Caco-2 (cell line): ENCODE measurements around the gene AAMDC. TPM values are rescaled to one million over a fixed set of nuclear protein-coding genes. Genes with fewer than 3 reads are reported as not detected.
"Not testable (repeated sequence)": the region's sequence is repeated elsewhere in the genome, so short reads cannot be mapped to it uniquely, and the experiment has no call there.

ENCODE experiments used
- BruUV-seq: library from RNA; stranded (reverse); fragments of 400-500 nt; replicated peaks from 2 replicates; lab custom pipeline; 2021; lab: Mats Ljungman, UMichigan
- CTCF ChIA-PET: fragments of 300-600 bp; sonication (Branson Sonifier 250); formaldehyde crosslinking; loops from one replicate; lab custom pipeline; 2022; ENCODE audit warnings: antibody characterized with exemption; lab: Charles Lee
- POLR2A ChIA-PET: fragments of 300-600 bp; sonication (Branson Sonifier 250); formaldehyde crosslinking; loops from one replicate; lab custom pipeline; 2022; ENCODE audit warnings: antibody characterized with exemption; lab: Charles Lee
- DNase-seq, 2 experiments: peaks; one replicate each; pipeline versions ENCODE4 v3.0.0 to v3.0.0-alpha.2; 2020 to 2022
- H3K27me3 ChIP-seq: replicated peaks from 2 replicates; pipeline ENCODE4 v1.6.0; 2011; ENCODE audit warnings: low read length; ENCODE audit not compliant: control insufficient read depth, insufficient read depth
- H3K36me3 ChIP-seq: 2 replicates; pipeline ENCODE4 v1.5.1; 2011; ENCODE audit warnings: low read length; ENCODE audit not compliant: control insufficient read depth, insufficient read depth
- H3K4me1 ChIP-seq: fragments of 250-450 bp; sonication (Bioruptor Pico); 2 replicates; pipeline ENCODE4 v1.5.1; 2020; ENCODE audit warnings: mild to moderate bottlenecking
- H3K4me3 ChIP-seq: 2 replicates; pipeline ENCODE4 v1.5.1; 2011; ENCODE audit warnings: low read depth, mild to moderate bottlenecking, control low read depth, low read length
- H3K9me3 ChIP-seq: fragments of 250-450 bp; sonication (Bioruptor Pico); 2 replicates; pipeline ENCODE4 v1.5.1; 2020; ENCODE audit warnings: mild to moderate bottlenecking, moderate library complexity
- H3K27ac Mint-ChIP-seq: one replicate; pipeline ENCODE4 v1.8.0; 2022; ENCODE audit warnings: mixed read lengths; ENCODE audit not compliant: unreplicated experiment
- H3K27me3 Mint-ChIP-seq: one replicate; pipeline ENCODE4 v1.8.0; 2022; ENCODE audit warnings: mixed read lengths; ENCODE audit not compliant: insufficient read depth, unreplicated experiment
- H3K36me3 Mint-ChIP-seq: one replicate; pipeline ENCODE4 v1.8.0; 2022; ENCODE audit warnings: mild to moderate bottlenecking, mixed read lengths; ENCODE audit not compliant: insufficient read depth, unreplicated experiment
- H3K4me1 Mint-ChIP-seq: one replicate; pipeline ENCODE4 v1.8.0; 2022; ENCODE audit warnings: low read depth, mixed read lengths; ENCODE audit not compliant: unreplicated experiment
- H3K4me3 Mint-ChIP-seq: one replicate; pipeline ENCODE4 v1.8.0; 2022; ENCODE audit warnings: mild to moderate bottlenecking, moderate library complexity, mixed read lengths; ENCODE audit not compliant: unreplicated experiment
- H3K9me3 Mint-ChIP-seq: one replicate; pipeline ENCODE4 v1.8.0; 2022; ENCODE audit warnings: mixed read lengths; ENCODE audit not compliant: unreplicated experiment
- CTCF ChIP-seq, 2 experiments: fragments of 200-600 bp in 1 of 2; IDR thresholded peaks; 1 replicate in 1 of 2; 2 replicates in 1 of 2; pipeline versions ENCODE4 v1.5.1 to v1.8.0; 2011 to 2022; ENCODE audit warnings: antibody characterized with exemption in 1 of 2, control low read depth in 1 of 2, inconsistent platforms in 1 of 2, low read depth in 1 of 2, low read length in 1 of 2, mild to moderate bottlenecking in 1 of 2, moderate library complexity in 1 of 2; ENCODE audit not compliant: insufficient read depth in 1 of 2, severe bottlenecking in 1 of 2, unreplicated experiment in 1 of 2
- intact Hi-C: fragments of 100-400 bp; cut with micrococcal nuclease; formaldehyde crosslinking; loops from one replicate; pipeline ENCODE4 v1.10.0; 2022; ENCODE audit not compliant: unreplicated experiment
- total RNA-seq: library from RNA; stranded (reverse); gene quantifications from 2 replicates; pipeline ENCODE4 v1.2.3, GENCODE V29; 2022

Gene AAMDC
- total RNA-seq, 1 experiment from 2014 or later = 89.7 TPM

- H3K4me1 ChIP-seq = no peaks in the 10 kb centered on the region
- Mint-ChIP-seq H3K27ac (no peak overlapping the region), H3K36me3 (peaks cover 67% of the 10 kb centered on the region), H3K27me3 (no peaks in the 10 kb centered on the region), H3K4me3 (no peak overlapping the region), H3K9me3 (peaks cover 29% of the 10 kb centered on the region), H3K4me1 (no peaks in the 10 kb centered on the region)
- peaks cover 12% of the 10 kb centered on the region for H3K36me3 ChIP-seq
- no peaks in the 10 kb centered on the region for H3K27me3 ChIP-seq
- H3K9me3 ChIP-seq = peaks cover 27% of the 10 kb centered on the region
- ChIA-PET POLR2A (no interaction called here), CTCF (no interaction called here)
- BruUV-seq = no TSS peak
- peak in 1 of 2 experiments; percentile 45 for DNase-seq
- H3K4me3 ChIP-seq = no peak overlapping the region
- intact Hi-C loops = no loop called here
- TF ChIP-seq CTCF (IDR thresholded peaks at IDR 0.05; ENCODE audit: insufficient read depth in 1 of 2, low read depth in 1 of 2, low read length in 1 of 2, severe bottlenecking in 1 of 2, unreplicated experiment in 1 of 2) = no peak
Observed at GRCh38 chr11:77854838-77855237, 33.9 kb downstream of the AAMDC start.

- H3K27ac Mint-ChIP-seq, H3K4me3 ChIP-seq, H3K27me3 Mint-ChIP-seq, H3K4me1 ChIP-seq, BruUV-seq, intact Hi-C loops, POLR2A ChIA-PET, H3K4me1 Mint-ChIP-seq, H3K27me3 ChIP-seq, H3K4me3 Mint-ChIP-seq, DNase-seq: not testable (repeated sequence)
- Histone ChIP-seq H3K9me3 (peaks cover 27% of the 10 kb centered on the region), H3K36me3 (peaks cover 12% of the 10 kb centered on the region)
- H3K36me3 Mint-ChIP-seq = peaks cover 49% of the 10 kb centered on the region
- peaks cover 26% of the 10 kb centered on the region for H3K9me3 Mint-ChIP-seq
- CTCF ChIA-PET = interaction anchor here (0.6 kb wide), 1 partner anchor 281 kb away, joined by 7 read pairs; the partner anchor contains the start of gene ALG8
Observed at GRCh38 chr11:77857906-77858457, 37.0 kb downstream of the AAMDC start.

- H3K4me1 Mint-ChIP-seq, POLR2A ChIA-PET, H3K27me3 Mint-ChIP-seq, H3K27me3 ChIP-seq, BruUV-seq, H3K36me3 ChIP-seq, H3K4me3 ChIP-seq, H3K4me1 ChIP-seq, H3K9me3 ChIP-seq, intact Hi-C loops, H3K4me3 Mint-ChIP-seq, DNase-seq, H3K27ac Mint-ChIP-seq, CTCF ChIA-PET: not testable (repeated sequence)
- H3K9me3 Mint-ChIP-seq = peaks cover 12% of the 10 kb centered on the region
- H3K36me3 Mint-ChIP-seq = peaks cover 22% of the 10 kb centered on the region
Observed at GRCh38 chr11:77861444-77861843, 40.5 kb downstream of the AAMDC start.

GRCh38 chr11:77865805-77866204 lies 44.9 kb downstream of the AAMDC start:
- Histone ChIP-seq H3K9me3 (no peaks in the 10 kb centered on the region), H3K27me3 (no peaks in the 10 kb centered on the region), H3K36me3 (peaks cover 1% of the 10 kb centered on the region; the same call in 1 of the 2 replicates), H3K4me1 (no peaks in the 10 kb centered on the region), H3K4me3 (no peak overlapping the region)
- DNase-seq = no peak
- intact Hi-C loops = no loop called here
- Mint-ChIP-seq H3K27ac (no peak overlapping the region), H3K36me3 (peaks cover 22% of the 10 kb centered on the region), H3K9me3 (no peaks in the 10 kb centered on the region), H3K4me1 (no peaks in the 10 kb centered on the region), H3K27me3 (no peaks in the 10 kb centered on the region), H3K4me3 (no peak overlapping the region)
- no TSS peak for BruUV-seq
- ChIA-PET CTCF (no interaction called here), POLR2A (no interaction called here)
- TF ChIP-seq CTCF (IDR thresholded peaks at IDR 0.05; ENCODE audit: insufficient read depth in 1 of 2, low read depth in 1 of 2, low read length in 1 of 2, severe bottlenecking in 1 of 2, unreplicated experiment in 1 of 2) = no peak
